GM18511 (cell line): ENCODE results near the gene PYCR2.
A peak's percentile ranks its signal among the peaks of the same experiment; 100 is the strongest.
"Not testable (repeated sequence)": the region's sequence is repeated elsewhere in the genome, so short reads cannot be mapped to it uniquely, and the experiment has no call there.

Experiments
- ATAC-seq: cut with Tn5 transposase; IDR thresholded peaks from one replicate; pipeline ENCODE4 v1.9.1; 2021; ENCODE audit warnings: mild to moderate bottlenecking, moderate library complexity; ENCODE audit not compliant: unreplicated experiment

The PYCR2 gene

DNA sequence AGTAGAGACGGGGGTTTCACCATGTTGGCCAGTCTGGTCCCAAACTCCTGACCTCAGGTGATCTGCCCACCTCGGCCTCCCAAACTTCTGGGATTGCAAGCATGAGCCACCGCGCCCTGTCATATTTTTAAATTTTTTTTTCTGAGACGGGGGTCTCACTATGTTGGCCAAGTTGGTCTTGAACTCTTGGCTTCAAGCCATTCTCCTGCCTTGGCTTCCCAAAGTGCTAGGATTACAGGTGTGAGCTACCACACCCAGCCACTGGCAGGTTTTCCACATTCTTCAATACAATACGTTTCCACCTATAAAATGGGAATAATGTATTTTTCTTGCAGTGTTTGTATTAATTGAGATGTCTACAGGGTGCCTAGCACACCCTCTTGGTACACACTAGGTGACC lies 31.7 kb downstream of the PYCR2 start:
- no peak for ATAC-seq

DNA sequence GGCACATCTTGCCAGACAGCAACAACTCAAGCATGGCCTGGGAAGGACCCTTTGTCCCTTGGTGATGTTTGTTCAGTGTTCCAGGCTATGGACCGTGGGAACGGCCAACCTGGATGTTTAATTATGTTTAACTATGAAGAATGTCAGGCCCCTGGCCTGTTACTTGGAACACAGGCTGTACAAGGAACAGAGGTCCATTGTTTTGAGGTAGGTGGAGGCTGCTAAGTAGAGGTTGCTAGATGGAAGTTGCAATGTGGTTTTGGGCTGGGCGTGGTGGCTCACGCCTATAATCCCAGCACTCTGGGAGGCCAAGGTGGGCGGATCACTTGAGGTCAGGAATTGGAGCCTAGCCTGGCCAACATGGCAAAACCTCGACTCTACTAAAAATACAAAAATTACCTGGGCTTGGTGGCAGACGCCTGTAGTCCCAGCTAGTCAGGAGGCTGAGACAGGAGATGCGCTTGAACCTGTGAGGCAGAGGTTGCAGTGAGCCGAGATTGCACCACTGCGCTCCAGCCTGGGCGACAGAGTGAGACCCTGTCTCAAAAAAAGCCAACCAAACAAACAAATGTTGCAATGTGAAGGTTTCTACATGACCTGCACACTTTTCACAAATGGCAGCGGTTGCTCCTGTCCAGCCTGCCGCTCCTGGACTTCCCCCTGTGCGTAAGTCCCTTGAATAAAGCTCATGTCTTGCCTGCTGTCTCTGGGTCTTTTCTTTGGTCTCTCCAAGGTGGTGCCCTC lies 32.6 kb downstream of the PYCR2 start:
- ATAC-seq: no peak

DNA sequence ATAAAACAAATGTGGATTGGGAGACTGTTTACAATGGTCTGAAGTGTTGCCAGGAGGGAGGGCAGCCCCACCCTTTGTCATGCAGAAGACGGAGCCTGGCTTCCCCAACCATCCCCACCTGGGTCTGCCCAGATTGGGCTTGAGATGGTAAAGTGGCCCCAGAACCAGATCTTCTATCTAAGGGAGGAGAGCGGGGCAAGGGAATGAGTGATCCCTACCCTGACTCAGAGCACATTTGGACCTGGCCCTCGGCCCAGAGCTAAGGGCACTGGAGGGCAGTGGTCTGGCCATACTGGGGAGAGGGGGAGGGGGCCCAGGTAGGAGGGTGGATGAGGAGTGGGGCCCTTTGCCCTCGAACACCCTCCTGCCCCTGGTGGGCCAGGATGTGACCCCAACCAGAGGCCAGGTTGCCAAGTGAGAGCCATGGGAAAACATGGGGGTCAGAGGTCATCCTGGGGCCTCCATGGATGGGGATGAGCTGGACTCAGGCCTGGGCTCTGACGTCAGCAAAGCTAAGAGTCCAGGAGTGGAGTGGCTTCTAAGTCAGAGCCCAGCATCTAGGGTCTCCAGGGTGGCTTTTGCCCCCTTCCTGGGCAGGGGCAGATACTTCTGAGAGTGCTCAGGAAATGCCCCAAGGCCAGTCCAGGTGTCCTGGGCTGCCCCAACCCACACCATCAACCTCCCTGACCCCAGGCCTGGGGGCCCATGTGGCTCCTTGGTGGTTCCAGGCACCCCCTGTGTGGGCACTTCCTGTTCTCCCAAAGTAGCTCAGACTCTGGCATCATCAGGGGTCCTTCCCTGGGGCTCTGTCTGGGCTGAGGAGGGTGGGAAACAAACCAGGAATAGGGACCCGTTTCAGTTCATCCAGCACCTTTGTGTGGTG lies 33.5 kb downstream of the PYCR2 start:
- ATAC-seq: no peak

DNA sequence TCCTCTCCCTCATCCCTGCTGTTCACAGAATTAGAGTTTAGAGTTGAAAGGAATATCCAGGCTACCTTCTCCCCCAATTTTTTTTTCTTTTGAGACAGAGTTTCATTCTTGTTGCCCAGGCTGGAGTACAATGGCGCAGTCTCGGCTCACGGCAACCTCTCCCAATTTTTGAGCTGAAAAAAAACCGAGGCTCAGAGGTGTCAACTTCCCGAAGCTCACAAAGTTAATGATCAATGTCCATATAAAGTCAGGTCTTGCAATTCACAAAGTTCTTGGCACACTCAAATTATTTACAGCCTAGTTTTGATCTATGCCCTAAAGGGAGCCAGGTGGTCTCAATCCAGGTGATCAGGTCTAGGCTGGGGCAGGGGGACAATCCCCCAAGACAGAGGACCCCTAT lies 34.3 kb downstream of the PYCR2 start:
- ATAC-seq: no peak

DNA sequence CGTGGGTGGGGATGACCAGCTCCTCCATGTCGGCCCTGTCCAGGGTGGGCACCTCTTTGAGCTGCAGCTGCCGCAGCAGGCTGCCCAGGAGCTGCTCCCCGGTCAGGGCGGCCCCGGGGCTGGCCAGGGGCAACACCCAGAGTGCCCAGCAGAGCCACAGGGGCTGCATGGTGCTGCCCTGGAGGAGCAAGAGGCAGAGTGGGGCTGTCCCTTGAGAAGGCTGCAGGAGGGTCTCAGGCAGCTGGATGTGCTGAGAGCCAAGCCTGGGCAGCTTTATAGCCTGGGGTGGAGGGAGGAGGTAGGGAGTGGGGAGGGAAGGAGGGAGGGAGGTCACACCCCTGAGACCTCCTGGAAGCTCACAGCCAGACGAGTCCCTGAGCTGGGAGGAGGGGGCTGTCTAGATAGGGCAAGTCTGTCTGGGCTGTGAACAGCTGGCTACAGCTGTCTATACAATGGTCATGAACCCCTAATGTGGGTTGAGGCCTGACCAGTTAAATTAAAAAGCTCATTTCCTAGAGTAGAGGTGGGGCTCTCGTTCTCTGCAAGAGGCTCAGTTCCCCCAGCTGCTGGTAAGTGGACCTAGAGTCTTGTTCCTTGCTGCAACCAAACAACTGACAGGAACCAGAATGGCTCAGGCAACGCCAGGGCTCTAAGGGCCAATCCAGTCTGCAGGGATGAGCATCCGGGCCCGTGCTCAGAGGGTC lies 35.0 kb downstream of the PYCR2 start, which contains the start of gene LEFTY1:
TSS of gene LEFTY1 (minus strand) at position 249 of the 704 bp plus-strand sequence. CDS start at position 169, 80 bp downstream.
- no peak for ATAC-seq

DNA sequence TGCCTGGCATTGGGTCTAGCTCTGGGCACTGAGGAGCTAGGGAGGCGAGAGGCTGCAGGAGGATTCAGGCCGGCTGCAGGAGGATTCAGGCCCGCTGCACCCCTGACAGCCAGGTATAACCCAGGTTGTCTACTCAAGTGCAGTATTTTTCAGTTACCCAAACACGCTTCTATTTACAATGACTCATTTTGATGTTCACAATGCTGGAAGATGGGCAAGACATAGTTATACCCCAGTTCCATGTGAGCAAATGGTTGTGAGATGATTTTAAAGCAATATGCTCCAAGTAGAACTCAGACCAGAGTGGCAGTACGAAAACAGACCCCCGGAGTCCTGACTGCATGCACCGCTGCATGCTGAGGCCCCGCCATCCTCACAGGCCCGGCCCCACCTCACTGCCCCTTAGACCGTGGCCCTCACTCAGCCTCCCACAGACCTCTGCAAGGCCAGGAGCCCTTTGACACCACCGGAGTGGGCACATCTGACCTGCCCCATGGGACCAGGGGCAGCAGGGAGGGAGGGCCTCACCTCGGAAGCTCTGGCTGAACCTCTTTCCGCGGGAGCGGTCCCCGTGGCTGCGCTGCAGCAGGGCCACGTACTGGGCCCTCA lies 35.7 kb downstream of the PYCR2 start:
- no peak for ATAC-seq

DNA sequence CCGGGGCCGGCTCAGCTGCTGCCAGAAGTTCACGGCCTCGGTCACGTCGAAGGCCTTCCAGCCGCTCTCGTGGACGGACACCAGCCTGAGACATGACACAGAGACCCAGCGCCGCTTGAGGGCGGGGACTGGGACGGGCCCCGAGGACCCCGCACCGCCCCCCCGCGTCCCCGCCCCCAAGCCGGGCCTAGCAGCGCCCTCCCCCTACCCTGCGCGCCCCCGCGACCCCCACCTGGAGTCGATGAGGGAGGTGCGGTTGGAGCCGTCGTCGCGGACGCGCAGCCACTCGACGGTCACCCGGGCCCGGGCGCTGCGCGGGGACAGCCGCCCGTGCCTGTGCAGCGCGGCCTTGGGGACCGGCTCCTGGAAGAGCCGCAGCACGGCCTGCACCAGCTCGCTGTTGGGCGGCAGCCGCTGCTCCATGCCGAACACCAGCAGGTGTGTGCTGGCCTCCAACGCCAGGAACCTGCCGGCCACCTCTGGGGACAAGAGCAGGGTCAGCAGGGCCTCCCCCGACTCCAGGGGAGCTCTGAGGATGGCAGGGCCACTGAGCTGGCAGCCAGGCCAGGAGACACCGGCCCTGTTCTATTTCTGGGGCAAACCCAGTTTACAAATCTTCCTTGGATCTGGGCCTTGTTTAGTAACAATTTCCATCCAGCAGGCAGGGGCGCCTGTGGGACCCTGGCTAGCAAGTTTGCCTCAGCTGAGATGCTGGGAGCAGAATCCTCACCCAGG lies 36.3 kb downstream of the PYCR2 start:
- not testable (repeated sequence) for ATAC-seq

DNA sequence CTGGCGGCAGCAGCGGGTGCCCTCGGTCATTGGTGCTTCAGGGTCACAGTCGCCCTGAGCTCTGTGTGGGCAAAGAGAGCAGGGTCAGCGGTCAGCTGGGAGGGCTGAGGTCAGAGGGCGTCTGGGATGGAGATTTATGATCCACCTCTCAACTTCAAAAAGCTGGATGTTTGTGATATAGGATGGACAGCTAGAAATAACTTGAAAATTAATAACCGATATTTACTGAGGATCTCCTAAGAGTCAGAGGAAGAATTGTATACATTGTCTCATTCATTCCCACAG lies 37.1 kb downstream of the PYCR2 start:
- no peak for ATAC-seq

DNA sequence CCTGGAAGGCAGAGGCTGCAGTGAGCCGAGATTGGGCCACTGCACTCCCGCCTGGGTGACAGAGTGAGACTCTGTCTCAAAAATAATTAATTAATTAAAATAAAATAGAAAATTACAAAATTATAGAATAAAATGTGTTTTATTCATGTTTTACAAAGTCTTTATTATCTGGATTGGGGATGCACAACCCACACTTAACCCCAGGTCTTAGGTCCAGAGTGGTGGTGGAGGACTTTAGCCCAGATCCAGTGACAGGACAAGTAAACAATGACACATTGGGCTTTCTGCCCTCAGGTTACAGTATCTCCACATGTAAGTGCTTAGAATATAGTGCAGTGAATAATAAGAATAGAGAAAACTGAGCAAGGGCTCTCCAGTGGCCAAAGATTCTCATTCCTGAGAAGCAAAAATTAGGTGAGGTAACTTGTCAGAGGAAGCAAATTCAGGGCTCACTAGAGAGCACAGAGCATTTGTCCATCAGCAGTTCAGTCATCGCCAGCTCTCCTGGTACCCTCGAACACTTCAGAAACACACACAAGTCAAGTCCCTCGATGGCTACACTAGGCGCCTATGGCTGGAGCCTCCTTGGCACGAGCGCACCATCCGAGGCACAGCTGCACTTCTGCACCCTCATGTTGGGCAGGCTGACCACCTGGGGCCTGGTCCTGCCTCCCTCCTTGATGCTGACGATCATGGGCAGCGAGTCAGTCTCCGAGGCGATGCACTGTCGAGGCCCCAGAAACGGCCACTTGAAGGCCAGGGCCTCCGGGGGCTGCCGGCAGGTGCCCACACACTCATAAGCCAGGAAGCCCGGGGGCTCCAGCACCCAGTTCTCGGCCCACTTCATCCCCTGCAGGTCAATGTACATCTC lies 37.7 kb downstream of the PYCR2 start:
- ATAC-seq: no peak

DNA sequence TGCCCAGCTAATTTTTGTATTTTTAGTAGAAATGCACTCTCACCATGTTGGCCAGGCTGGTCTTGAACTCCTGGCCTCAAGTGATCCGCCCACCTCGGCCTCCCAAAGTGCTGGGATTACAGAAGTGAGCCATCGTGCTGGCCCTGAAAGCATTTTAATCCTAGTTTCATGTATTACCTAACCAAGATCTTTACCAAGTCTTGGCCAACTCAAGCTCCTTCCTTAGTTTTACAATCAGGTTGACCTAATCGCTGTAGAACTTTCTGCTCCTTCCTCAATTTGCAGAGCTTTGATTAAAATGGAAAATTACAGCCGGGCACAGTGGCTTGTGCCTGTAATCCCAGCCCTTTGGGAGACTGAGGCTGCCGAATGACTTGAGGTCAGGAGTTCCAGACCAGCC lies 38.7 kb downstream of the PYCR2 start:
- no peak for ATAC-seq

DNA sequence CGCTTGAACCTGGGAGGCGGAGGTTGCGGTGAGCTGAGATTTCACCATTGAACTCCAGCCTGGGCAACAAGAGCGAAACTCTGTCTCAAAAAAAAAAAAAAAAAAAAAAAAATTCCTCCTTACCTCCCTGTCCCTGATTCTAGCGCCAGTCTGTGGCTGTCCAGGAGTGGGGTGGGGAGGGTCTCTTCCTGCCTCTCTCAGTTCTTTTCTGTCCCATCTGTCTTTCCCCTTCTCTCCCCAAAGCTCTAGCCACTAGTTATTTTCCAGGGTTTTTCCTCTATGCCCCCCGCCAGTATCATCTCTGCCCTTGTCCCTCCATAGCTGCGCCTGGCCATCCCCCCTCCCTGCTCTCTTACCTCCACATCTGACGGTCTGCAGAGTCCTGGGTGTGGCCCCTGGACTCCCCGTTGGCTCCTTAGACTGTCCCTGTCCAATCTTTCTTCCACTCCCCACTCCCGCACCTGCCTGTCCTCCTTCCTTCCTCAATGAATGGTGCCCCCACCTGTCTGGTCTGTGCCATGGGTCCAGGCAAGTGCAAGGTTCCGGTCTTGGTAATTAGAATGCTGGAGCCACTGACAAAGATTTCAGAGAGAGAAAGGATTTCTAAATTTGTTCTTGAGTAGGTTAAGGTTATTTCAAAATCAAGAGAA lies 40.3 kb downstream of the PYCR2 start:
- no peak for ATAC-seq

DNA sequence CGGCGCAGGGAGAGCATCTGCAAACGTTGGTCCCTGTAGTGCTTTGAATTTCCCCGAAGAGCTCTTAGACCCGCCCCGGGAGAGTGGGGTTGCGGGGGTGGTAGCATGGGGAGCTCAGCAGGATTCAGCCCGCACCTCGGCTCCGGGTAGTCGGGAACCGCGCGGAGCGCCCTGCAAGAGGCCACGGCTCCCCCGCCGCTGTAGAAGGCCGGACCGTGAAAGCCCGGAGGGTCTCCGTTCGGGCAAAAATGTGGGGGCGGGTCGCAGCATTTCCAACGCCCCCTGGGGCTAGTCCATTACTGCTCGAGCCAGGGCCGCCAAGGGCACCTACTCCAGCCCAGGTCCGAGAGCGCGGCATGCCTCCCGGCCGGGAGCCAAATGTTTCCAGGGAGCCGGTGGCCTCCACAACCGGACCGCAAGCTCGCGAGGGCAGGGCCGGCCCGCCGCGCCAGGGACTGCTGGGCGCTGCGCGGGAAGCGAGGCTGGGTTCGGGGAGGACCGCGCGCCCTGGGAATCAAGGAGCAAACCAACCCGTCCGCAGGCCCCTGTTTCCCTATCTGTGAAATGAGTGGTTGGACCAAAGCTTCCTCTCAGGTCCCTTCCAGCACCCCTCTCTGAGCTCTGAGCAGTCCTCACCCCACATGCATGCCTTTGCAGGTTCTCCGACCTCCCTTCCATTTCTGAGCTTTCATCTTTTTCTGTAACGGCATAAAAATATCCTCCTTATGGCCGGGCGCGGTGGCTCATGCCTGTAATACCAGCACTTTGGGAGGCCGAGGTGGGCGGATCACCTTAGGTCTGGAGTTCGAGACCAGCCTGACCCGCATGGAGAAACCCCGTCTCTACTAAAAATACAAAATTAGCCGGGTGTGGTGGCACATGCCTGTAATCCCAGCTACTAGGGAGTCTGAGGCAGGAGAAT lies 41.1 kb downstream of the PYCR2 start:
- ATAC-seq: peak; percentile 45

DNA sequence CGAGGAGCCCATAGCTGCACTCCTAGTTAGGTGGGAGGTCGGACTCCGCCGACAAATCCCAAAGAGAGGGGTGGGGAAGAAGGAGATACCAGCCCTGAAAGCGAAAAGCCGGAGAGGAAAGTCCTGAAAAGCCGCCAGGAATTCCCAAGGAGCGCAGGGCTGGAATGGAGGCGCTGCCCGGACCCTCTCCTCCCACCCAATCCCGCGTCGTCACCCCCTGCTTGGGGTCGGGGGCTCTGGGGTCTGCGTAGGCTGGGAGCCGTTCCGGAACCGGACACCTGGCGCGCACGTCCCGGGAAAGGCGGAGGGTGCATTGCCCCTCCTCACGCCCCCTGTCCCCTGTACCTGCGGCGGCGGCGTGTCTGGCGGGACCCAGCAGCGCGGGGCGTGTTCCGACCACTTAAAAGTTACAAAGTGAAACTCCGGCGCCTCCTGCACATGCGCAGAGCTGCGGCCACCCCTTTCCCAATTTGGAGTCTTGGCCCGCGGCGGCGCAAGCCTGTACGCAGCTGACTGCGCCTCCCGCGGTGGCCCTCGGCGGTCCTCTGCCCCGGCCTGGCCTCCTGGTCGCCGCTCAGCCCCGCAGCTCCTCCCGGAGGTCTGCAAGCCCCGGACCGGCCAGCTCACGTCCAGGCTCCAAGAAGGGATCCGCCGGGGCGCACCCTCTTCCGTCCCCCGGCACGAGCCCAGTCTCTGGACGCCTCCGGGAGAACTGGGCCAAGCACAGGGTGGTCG lies 41.9 kb downstream of the PYCR2 start, which contains the start of gene TMEM63A:
TSS of gene TMEM63A (minus strand) at position 422 of the 735 bp plus-strand sequence. CDS start 4,800 bp downstream, outside the sequence.
- peak; percentile 81 for ATAC-seq

DNA sequence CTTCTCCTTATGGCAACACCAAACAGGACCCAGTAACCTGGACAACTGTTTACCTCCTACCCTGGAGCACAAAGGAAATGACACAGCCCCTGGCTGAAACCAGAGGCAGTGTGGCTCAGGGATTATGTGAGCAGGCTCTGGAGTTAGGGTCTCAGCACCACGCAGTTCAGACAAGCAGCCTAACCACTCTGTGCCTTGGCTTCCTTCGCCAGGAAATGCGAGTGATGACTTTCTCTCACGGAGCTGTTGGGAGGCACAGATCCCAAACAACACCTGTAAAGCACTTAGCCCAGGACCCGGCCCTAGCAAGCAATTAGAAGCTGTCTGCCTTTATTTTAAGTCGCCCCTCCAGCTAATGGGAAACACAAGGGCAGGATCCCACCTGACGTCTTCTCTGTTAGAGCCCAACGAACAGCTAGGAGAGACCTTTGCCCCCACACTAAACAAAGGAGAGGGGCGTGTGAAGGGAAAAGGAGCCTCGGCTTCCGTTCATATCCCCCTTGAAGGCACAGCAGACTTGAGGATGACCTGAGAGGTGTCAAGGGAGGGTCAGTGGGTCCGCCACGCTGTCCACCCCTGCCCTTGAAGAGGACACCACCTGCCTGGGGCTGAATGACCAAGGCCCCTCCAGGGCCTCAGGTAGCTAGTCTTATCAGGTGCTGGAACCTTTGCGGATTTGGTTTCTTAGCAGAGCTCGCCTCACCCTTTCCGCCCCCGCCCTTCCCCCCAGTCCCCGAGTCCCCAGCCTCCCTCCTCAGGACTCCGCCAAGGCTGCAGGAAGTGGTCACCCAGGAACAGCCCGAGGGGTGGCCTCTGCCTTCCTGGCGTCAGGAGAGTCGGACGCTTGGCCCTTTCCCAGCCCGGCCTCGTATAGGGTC lies 42.7 kb downstream of the PYCR2 start:
- ATAC-seq: peak; percentile 43

DNA sequence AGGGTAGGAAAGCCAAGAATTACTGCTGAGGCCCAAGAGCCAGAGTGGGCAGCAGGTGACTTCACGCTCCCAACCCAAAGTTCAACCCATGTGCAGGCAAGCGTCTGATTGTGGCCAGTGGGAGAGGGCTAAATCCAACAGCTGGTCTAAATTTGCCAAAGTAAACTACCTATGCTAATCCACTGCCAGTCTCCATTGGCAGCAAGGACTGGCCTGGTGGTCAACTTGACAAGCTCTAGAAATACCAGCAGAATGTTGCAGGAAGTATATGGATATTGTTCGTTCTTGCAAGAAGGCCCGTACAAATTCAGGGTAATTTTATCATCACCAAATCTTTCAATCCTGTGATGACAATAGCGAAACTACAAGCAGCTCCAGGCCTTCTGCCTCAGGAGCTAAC lies 43.4 kb downstream of the PYCR2 start:
- no peak for ATAC-seq

DNA sequence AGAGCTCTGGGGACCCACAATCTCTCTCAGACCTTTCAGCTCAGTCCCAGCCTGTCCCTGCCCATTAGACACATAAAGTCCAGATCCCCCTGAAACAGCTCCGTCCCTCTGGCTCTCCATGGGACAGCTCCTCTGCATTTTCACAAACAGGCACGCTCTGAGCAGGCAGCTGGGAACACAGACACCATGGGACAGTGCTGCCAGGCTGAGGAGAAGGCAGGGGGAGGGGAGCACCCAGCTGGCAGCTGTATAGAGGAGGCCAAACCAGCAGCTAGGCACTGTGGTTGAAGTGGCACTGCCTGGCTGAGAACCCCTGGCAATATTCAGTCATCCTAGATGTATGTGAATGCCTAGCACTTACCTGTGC lies 43.8 kb downstream of the PYCR2 start:
- no peak for ATAC-seq
